Measurements from ENCODE around the gene GSTO2. TPM values are rescaled to one million over a fixed set of nuclear protein-coding genes. Genes with fewer than 3 reads are reported as not detected.
A peak's percentile ranks its signal among the peaks of the same experiment; 100 is the strongest.

Gene GSTO2
- total RNA-seq, 3 donors from 2014 or later (not counting 1 experiment from before 2014, with no cell fraction given) = 0.75 to 1.4 (median 0.84) TPM

DNA sequence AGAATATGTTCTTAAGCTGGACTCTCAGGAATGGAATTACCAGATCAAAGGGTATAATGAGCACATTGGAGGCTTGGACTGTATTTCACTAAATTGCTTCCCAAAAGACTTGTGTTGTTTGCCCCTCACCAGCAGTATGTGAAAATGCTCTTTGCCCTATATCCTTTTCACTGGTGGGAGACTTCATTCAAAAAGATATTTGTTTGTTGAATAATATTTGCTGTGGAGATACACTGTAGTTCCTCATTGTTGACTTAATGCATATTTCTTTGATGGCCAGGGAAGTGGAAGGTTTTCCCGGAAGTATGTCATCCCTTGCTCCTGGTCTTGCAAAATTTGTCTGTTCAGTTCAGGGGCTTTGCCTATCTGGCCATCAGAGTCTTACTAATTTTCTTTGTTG, 19.4 kb downstream of the GSTO2 start:
- Histone ChIP-seq H3K27me3 (ENCODE audit: control insufficient read depth, insufficient read depth, low read length) (peaks cover 3% of the 10 kb centered on the region), H3K36me3 (ENCODE audit: control insufficient read depth, insufficient read depth, low read length) (no peaks in the 10 kb centered on the region), H3K27ac (ENCODE audit: low read length) (no peak overlapping the region), H3K9me3 (ENCODE audit: control insufficient read depth, insufficient read depth, low read length) (no peaks in the 10 kb centered on the region), H3K4me3 (ENCODE audit: low read length) (no peak overlapping the region), H3K4me1 (ENCODE audit: control insufficient read depth, insufficient read depth, low read length) (peaks cover 7% of the 10 kb centered on the region)
- DNase-seq (no peak), ATAC-seq (no peak)
- no peaks in the 10 kb centered on the region for H3K36me3 Mint-ChIP-seq
- intact Hi-C loops (cut with micrococcal nuclease) = no loop called here
- WGBS (ENCODE audit: insufficient coverage) = 100% methylated on average over 1 of the region's 1 CpG
- peaks cover 23 to 38% of the 10 kb centered on the region in 2 donors for H3K27me3 Mint-ChIP-seq (ENCODE audit: low read depth in 2 of 2)
- no peaks in the 10 kb centered on the region for H3K9me3 Mint-ChIP-seq
- peaks cover 7 to 8% of the 10 kb centered on the region in 2 donors for H3K4me1 Mint-ChIP-seq
- no peak overlapping the region for H3K4me3 Mint-ChIP-seq
- H3K27ac Mint-ChIP-seq = no peak overlapping the region
- no peak for TF ChIP-seq CTCF (IDR thresholded peaks at IDR 0.05)

DNA sequence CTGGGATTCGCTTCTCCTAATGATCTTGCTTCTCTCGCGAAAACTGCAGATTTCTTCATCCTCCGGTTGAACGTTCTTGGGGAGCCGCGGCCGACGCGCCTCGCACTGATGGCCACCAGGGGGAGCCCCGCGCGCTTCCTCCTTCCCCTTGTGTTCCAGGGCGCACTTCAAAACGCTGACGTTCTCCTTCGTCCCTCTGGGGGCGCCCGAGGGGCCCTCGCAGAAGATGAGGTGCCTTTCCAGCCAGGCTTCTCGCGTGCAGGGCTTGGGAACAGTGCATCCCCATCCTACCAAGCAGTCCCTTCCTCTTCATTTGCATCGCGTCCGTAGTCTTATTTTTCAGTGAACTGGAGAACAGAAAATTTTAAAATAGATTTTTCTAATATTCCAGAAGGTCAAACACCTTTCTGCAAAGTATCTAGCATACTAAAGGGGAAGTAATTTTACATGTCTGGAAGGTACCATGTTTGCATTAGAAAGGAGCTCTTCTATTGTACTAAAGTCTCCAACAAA, 22.5 kb downstream of the GSTO2 start:
- Histone ChIP-seq H3K36me3 (ENCODE audit: control insufficient read depth, insufficient read depth, low read length) (no peaks in the 10 kb centered on the region), H3K4me1 (ENCODE audit: control insufficient read depth, insufficient read depth, low read length) (peaks cover 7% of the 10 kb centered on the region), H3K27me3 (ENCODE audit: control insufficient read depth, insufficient read depth, low read length) (peaks cover 3% of the 10 kb centered on the region), H3K4me3 (ENCODE audit: low read length) (no peak overlapping the region), H3K9me3 (ENCODE audit: control insufficient read depth, insufficient read depth, low read length) (no peaks in the 10 kb centered on the region), H3K27ac (ENCODE audit: low read length) (no peak overlapping the region)
- under 1% methylated on average over 23 of the region's 26 CpGs for WGBS (ENCODE audit: insufficient coverage)
- no peak overlapping the region for H3K27ac Mint-ChIP-seq
- intact Hi-C loops (cut with micrococcal nuclease) = loop anchor here (1.0 kb wide), 2 partner anchors 14 to 59 kb away; no protein-coding TSS in a partner anchor
- peaks cover 23 to 25% of the 10 kb centered on the region in 2 donors for H3K27me3 Mint-ChIP-seq (ENCODE audit: low read depth in 2 of 2)
- DNase-seq (peak; percentile 87 to 95), ATAC-seq (peak; percentile 100)
- TF ChIP-seq CTCF (IDR thresholded peaks at IDR 0.05) = peak; percentile 100
- H3K36me3 Mint-ChIP-seq = no peaks in the 10 kb centered on the region
- peaks cover 7 to 8% of the 10 kb centered on the region in 2 donors for H3K4me1 Mint-ChIP-seq
- H3K9me3 Mint-ChIP-seq = no peaks in the 10 kb centered on the region
- peak overlapping the region; percentile 21 for H3K4me3 Mint-ChIP-seq

DNA sequence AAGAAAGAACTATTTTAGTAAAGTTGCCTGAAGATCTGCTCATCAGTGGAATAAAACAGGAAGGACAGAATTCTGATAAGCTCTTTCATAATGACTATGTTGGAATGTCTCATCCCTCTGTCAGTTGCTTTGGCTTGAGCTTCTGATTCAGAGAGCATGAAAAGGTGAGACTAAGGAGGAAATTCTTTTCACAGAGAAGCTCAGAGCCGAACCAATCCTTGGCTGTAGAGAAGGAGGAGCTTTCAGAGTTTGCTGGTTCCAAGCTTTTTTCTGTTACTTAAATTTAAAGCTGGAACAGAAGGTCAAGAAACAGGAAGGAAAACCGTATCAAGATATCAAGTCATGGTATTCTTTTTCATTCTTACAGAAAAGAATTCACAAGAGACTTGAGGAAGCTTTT, 24.0 kb downstream of the GSTO2 start:
- WGBS (ENCODE audit: insufficient coverage) = 47% methylated on average over 1 of the region's 2 CpGs
- H3K4me3 Mint-ChIP-seq = no peak overlapping the region
- TF ChIP-seq CTCF (IDR thresholded peaks at IDR 0.05) = no peak
- peaks cover 8 to 13% of the 10 kb centered on the region in 2 donors for H3K4me1 Mint-ChIP-seq
- no peaks in the 10 kb centered on the region for H3K9me3 ChIP-seq (ENCODE audit: control insufficient read depth, insufficient read depth, low read length)
- no peaks in the 10 kb centered on the region for H3K36me3 ChIP-seq (ENCODE audit: control insufficient read depth, insufficient read depth, low read length)
- peaks cover 7% of the 10 kb centered on the region for H3K4me1 ChIP-seq (ENCODE audit: control insufficient read depth, insufficient read depth, low read length)
- no peak overlapping the region for H3K27ac ChIP-seq (ENCODE audit: low read length)
- no peak overlapping the region for H3K4me3 ChIP-seq (ENCODE audit: low read length)
- no peaks in the 10 kb centered on the region for H3K36me3 Mint-ChIP-seq
- H3K27me3 Mint-ChIP-seq (ENCODE audit: low read depth in 2 of 2) = peaks cover 17 to 18% of the 10 kb centered on the region in 2 donors
- no peaks in the 10 kb centered on the region for H3K9me3 Mint-ChIP-seq
- ATAC-seq (no peak), DNase-seq (no peak)
- no peak overlapping the region for H3K27ac Mint-ChIP-seq
- intact Hi-C loops (cut with micrococcal nuclease) = no loop called here
- peaks cover 3% of the 10 kb centered on the region for H3K27me3 ChIP-seq (ENCODE audit: control insufficient read depth, insufficient read depth, low read length)

GRCh38 chr10:104293781-104294321, 24.9 kb downstream of the GSTO2 start:
- no peak for TF ChIP-seq CTCF (IDR thresholded peaks at IDR 0.05)
- H3K36me3 ChIP-seq (ENCODE audit: control insufficient read depth, insufficient read depth, low read length) = no peaks in the 10 kb centered on the region
- ATAC-seq = no peak
- H3K27me3 ChIP-seq (ENCODE audit: control insufficient read depth, insufficient read depth, low read length) = peaks cover 3% of the 10 kb centered on the region
- intact Hi-C loops (cut with micrococcal nuclease) = no loop called here
- no peak overlapping the region for H3K27ac ChIP-seq (ENCODE audit: low read length)
- no peaks in the 10 kb centered on the region for H3K36me3 Mint-ChIP-seq
- peaks cover 9 to 15% of the 10 kb centered on the region in 2 donors for H3K27me3 Mint-ChIP-seq (ENCODE audit: low read depth in 2 of 2)
- WGBS (ENCODE audit: insufficient coverage) = 95% methylated on average over 4 of the region's 5 CpGs
- no peak overlapping the region for H3K4me3 ChIP-seq (ENCODE audit: low read length)
- no peaks in the 10 kb centered on the region for H3K9me3 Mint-ChIP-seq
- H3K27ac Mint-ChIP-seq = no peak overlapping the region
- DNase-seq = no peak
- peaks cover 9 to 14% of the 10 kb centered on the region in 2 donors for H3K4me1 Mint-ChIP-seq
- H3K4me1 ChIP-seq (ENCODE audit: control insufficient read depth, insufficient read depth, low read length) = peaks cover 7% of the 10 kb centered on the region
- H3K9me3 ChIP-seq (ENCODE audit: control insufficient read depth, insufficient read depth, low read length) = no peaks in the 10 kb centered on the region
- H3K4me3 Mint-ChIP-seq = no peak overlapping the region

All from natural killer cell (primary cell).